Measurements from ENCODE around the gene KIAA1671. TPM values are rescaled to one million over a fixed set of nuclear protein-coding genes. Genes with fewer than 3 reads are reported as not detected.

Gene KIAA1671
- total RNA-seq, 4 donors from 2014 or later: 7.6 to 26.1 (median 16.7) TPM

GRCh38 chr22:24953384-24954113, 1.0 kb downstream of the KIAA1671 start:
- intact Hi-C loops (cut with DNase I; ENCODE audit: low total_unique reads): no loop called here
- peak overlapping the region; percentile 57 to 63 for H3K27ac ChIP-seq
- peak in 1 of 2 donors; percentile 27 for DNase-seq
- no peaks in the 10 kb centered on the region for H3K27me3 ChIP-seq
- no peaks in the 10 kb centered on the region for H3K4me1 ChIP-seq
- peak overlapping the region; percentile 47 to 64 for H3K4me3 ChIP-seq
- TF ChIP-seq POLR2A (IDR thresholded peaks at IDR 0.05) (no peak), CTCF (IDR thresholded peaks at IDR 0.05) (no peak)
- no peaks in the 10 kb centered on the region for H3K36me3 ChIP-seq
- H3K9me3 ChIP-seq: no peaks in the 10 kb centered on the region

GRCh38 chr22:24954114-24954463, 1.6 kb downstream of the KIAA1671 start:
- TF ChIP-seq CTCF (IDR thresholded peaks at IDR 0.05) (no peak), POLR2A (IDR thresholded peaks at IDR 0.05) (no peak)
- no peak overlapping the region for H3K4me3 ChIP-seq
- no peak for DNase-seq
- no peaks in the 10 kb centered on the region for H3K27me3 ChIP-seq
- no peaks in the 10 kb centered on the region for H3K36me3 ChIP-seq
- no peaks in the 10 kb centered on the region for H3K9me3 ChIP-seq
- peak overlapping the region; percentile 57 to 63 for H3K27ac ChIP-seq
- no peaks in the 10 kb centered on the region for H3K4me1 ChIP-seq
- intact Hi-C loops (cut with DNase I; ENCODE audit: low total_unique reads): no loop called here

GRCh38 chr22:24954856-24955255, 2.3 kb downstream of the KIAA1671 start:
- H3K27me3 ChIP-seq: no peaks in the 10 kb centered on the region
- H3K4me1 ChIP-seq: no peaks in the 10 kb centered on the region
- intact Hi-C loops (cut with DNase I; ENCODE audit: low total_unique reads): no loop called here
- no peak for DNase-seq
- no peaks in the 10 kb centered on the region for H3K9me3 ChIP-seq
- TF ChIP-seq POLR2A (IDR thresholded peaks at IDR 0.05) (no peak), CTCF (IDR thresholded peaks at IDR 0.05) (no peak)
- no peak overlapping the region for H3K27ac ChIP-seq
- H3K4me3 ChIP-seq: no peak overlapping the region
- no peaks in the 10 kb centered on the region for H3K36me3 ChIP-seq

- Histone ChIP-seq H3K27ac (no peak overlapping the region), H3K27me3 (no peaks in the 10 kb centered on the region), H3K4me1 (no peaks in the 10 kb centered on the region), H3K4me3 (no peak overlapping the region), H3K36me3 (no peaks in the 10 kb centered on the region), H3K9me3 (no peaks in the 10 kb centered on the region)
- no peak for TF ChIP-seq CTCF (IDR thresholded peaks at IDR 0.05)
- TF ChIP-seq POLR2A (IDR thresholded peaks at IDR 0.05): no peak
- no peak for DNase-seq
- intact Hi-C loops (cut with DNase I; ENCODE audit: low total_unique reads): no loop called here
Observed at GRCh38 chr22:24957043-24957442, 4.5 kb downstream of the KIAA1671 start.

GRCh38 chr22:24961217-24961844, 8.8 kb downstream of the KIAA1671 start:
- TF ChIP-seq CTCF (IDR thresholded peaks at IDR 0.05) (no peak), POLR2A (IDR thresholded peaks at IDR 0.05) (no peak)
- no peaks in the 10 kb centered on the region for H3K4me1 ChIP-seq
- H3K27me3 ChIP-seq: no peaks in the 10 kb centered on the region
- no peak for DNase-seq
- no peak overlapping the region for H3K4me3 ChIP-seq
- intact Hi-C loops (cut with DNase I; ENCODE audit: low total_unique reads): no loop called here
- no peak overlapping the region for H3K27ac ChIP-seq
- no peaks in the 10 kb centered on the region for H3K36me3 ChIP-seq
- H3K9me3 ChIP-seq: no peaks in the 10 kb centered on the region
